Ramos (cell line): ENCODE data around the gene AP4M1.

Experiments used
- in situ Hi-C: fragments of 300-500 bp; cut with MboI; formaldehyde crosslinking; loops from one replicate; pipeline ENCODE4 v1.14.3; 2022; ENCODE audit warnings: low sequenced_read_pairs; ENCODE audit not compliant: unreplicated experiment

AP4M1 gene, protein sequence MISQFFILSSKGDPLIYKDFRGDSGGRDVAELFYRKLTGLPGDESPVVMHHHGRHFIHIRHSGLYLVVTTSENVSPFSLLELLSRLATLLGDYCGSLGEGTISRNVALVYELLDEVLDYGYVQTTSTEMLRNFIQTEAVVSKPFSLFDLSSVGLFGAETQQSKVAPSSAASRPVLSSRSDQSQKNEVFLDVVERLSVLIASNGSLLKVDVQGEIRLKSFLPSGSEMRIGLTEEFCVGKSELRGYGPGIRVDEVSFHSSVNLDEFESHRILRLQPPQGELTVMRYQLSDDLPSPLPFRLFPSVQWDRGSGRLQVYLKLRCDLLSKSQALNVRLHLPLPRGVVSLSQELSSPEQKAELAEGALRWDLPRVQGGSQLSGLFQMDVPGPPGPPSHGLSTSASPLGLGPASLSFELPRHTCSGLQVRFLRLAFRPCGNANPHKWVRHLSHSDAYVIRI

DNA sequence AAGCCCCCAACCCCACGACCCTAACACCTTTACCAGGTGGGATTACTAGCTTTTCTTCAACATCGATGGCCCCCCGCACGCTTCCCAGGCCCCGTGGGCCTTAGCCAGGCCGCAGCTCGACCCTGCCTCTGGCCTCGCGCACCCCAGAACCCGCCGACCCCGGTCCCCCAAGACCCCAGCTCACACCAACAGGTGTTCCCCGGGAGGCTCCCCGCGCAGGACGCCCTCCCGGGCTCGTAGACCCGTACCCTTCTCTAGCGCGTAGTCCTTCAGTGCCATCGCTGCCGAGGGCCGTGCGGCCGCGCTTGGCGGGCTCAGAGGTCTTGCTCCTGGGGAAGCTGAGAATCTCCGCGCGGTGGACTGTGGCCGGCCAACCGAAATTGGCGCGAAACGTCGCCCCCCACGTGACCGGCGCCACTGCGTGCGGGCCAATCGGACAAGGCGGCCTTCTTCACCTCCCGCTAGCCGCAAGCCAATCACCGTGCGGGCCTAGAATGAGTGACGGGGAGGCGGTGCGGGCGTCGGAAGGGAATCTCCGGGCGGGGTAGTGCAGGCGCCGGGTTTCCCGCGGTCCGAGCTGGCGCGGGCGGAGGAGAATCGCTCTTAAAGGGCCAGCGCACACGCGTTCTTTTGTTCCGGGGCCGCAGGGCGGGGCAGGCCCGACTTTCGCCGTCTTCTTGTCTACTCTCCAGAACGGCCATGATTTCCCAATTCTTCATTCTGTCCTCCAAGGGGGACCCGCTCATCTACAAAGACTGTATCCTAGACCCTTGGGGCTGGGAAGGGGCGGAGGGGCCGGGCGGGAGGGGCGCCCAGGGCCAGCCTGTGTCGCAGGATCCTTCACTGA, at the start of gene AP4M1, which contains the start of gene MCM7:
AP4M1 (plus strand) TSS at position 628 of the 847 bp plus-strand sequence; CDS start at position 700, 72 bp downstream.
MCM7 (minus strand) TSS at position 382 of the 847 bp plus-strand sequence; CDS start at position 279, 103 bp downstream.
- in situ Hi-C loops, result no loop called here

DNA sequence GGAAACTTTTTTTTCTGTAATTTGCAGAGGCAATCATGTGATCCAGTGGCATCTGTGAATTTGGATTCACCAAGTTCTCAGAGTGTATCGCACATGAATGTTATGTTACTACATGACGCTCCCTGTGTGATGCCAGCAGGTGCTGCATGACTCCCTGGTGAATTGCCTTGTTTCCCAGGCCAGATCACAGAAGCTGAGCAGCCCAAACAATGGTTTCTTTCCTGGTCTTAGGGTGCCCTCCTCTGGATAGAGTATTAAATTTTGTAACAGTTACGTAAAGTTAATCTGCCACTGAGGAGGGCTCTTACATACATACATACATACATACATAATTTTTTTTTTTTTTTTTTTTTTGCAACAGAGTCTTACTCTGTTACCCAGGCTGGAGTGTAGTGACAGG, 48.2 kb upstream of the AP4M1 start:
- in situ Hi-C loops, result loop anchor here (10.0 kb wide), 1 partner anchor 138 kb away; the partner anchor contains the start of gene TRIM4

DNA sequence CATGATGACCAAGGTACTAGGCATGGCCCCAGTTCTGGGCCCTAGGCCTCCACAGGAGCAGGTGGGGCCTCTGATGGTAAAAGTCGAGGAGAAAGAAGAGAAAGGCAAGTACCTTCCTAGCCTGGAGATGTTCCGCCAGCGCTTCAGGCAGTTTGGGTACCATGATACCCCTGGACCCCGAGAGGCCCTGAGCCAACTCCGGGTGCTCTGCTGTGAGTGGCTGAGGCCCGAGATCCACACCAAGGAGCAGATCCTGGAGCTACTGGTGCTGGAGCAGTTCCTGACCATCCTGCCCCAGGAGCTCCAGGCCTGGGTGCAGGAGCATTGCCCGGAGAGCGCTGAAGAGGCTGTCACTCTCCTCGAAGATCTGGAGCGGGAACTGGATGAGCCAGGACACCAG, 44.4 kb upstream of the AP4M1 start:
- in situ Hi-C loops, result loop anchor here (10.0 kb wide), 1 partner anchor 142 kb away; the partner anchor contains the start of gene TRIM4

DNA sequence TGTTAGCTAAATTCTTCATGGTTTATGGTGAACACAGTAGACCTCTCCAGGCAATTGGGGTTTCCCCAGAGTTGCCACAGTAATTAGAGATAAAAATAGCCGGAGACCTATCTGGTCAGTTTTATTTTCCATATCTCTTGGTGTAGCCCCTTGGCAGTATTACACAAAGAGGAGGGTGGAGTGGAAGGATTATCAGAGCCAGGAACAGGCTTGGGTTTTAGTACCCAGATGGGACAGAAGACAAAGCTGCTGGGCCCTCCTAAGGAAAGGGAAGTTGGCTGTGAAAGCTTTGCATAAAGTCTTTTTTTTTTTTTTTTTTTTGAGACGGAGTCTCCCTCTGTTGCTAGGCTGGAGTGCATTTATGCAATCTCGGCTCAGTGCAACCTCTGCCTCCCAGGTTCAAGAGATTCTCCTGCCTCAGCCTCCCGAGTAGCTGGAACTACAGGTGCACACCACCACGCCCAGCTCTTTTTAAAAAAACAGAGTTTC, 42.1 kb upstream of the AP4M1 start:
- in situ Hi-C loops, result loop anchor here (10.0 kb wide), 1 partner anchor 144 kb away; the partner anchor contains the start of gene TRIM4

DNA sequence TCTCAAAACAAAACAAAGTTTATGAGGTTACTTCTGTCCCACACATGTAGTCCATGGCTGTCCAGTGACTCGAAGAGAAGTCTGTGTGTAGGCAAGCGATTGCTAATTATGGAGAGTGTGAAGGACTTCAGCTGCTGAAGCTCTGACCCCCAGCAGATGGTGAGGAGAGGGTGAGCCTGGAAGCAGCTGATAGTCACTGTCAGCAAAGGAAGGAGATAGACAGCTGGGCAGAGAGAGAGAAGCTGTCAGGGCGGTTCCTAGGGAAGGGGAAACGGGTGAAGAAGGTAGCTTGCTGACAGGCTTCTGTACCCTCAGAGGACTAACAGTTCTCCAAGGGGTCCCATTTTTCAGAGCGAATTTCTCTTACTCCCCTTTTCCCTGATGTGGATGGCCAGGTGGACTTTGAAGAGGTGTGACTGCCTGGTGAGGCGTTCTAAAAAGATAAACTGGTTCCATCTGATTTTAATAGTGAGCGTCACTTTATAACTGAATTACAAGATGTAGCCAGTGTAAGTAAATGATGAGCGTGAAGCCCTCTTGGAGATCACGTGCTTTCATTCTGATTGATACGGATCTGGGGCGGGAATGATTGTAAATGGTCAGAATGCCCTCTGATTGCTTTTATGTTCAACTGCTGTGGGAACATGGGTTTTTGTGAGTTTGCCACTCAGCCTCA, 39.8 kb upstream of the AP4M1 start:
- in situ Hi-C loops, result no loop called here

DNA sequence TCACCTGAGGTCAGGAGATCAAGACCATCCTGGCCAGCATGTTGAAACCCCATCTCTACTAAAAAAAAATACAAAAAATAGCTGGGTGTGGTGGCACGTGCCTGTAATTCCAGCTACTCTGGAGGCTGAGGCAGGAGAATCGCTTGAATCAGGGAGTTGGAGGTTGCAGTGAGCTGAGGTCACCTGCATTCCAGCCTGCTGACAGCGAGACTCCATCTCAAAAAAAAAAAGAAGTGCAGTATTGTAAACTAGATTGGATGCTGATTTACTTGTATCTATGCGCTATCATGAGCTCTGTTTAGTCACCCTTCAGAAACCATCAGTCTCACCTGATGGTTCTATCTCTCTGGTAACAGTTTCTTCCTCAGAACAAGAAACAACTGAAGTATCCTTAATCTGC, 38.1 kb upstream of the AP4M1 start:
- in situ Hi-C loops, result no loop called here

DNA sequence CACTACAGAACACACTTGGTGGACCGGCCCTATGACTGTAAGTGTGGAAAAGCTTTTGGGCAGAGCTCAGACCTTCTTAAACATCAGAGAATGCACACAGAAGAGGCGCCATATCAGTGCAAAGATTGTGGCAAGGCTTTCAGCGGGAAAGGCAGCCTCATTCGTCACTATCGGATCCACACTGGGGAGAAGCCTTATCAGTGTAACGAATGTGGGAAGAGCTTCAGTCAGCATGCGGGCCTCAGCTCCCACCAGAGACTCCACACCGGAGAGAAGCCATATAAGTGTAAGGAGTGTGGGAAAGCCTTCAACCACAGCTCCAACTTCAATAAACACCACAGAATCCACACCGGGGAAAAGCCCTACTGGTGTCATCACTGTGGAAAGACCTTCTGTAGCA, 37.3 kb upstream of the AP4M1 start:
- in situ Hi-C loops, result no loop called here

DNA sequence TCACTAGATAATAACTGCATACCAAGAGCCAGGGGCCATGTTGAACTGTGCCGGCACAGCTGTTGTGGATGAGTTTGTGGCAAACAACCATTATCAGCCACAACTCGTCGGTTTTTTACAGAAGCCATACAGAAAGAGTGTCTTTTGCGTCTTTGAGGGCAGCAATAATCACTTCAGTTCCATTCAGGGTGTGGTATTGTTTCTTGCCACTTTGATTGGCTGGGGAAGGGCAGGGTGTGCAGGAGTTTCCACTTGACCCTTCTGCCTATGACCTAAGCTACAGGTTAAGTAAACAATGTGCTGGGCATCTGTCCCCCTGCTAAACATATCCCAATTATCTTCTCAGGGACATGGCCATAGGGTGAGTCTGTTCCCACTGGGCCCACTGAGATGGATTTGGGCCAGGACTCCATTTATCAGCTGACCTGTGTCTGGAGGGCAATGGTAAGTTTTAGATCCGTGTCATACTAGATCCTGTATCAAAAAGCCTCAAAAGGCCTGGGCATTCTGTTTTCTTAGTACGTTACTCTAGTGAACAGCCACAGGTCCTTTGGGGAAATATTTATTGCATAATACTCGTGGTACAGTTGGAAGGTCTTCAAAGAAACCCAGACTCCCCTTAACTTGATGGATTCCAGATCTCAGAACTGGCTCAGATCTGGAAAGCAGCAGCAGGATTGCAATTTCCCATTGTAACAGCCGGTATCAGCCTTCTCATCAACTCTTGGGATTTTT, 35.8 kb upstream of the AP4M1 start:
- in situ Hi-C loops, result no loop called here

DNA sequence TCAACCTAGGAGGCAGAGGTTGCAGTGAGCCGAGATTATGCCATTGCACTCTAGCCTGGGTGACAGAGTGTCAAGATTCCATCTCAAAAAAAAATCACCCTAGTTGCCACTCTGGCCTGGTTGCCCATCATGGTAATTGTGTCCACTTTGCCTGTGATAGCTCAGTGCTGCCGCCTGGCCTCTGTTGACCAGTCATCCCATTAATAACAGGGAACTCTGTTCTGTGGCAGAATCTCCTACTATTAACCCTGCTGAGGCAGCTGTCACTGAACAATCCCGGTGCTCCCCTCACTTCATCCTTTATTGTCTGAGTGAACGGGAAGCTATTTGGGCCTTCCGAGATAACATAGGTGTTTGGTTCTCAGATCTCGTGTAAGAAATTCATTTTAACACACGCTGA, 34.5 kb upstream of the AP4M1 start:
- in situ Hi-C loops, result no loop called here

DNA sequence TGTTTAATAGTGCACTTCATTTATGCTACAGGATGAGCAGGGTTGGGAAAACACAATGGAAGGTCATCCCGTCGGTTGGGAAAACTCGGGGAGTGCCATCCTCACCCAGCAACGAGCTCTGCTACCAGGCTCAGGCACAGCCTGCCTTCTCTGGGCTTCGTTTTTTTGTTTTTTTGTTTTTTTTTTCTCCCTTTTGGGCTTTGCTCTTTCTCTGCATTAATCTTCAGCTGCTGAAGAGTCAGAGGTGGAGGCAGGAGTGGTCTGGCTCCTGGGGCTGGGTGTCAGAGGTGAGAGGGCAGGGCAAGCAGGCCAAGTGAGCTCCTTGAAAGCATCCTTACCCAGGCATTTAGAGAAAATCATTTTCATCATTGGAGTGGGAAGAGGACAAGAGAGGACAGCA, 31.5 kb upstream of the AP4M1 start:
- in situ Hi-C loops, result no loop called here

DNA sequence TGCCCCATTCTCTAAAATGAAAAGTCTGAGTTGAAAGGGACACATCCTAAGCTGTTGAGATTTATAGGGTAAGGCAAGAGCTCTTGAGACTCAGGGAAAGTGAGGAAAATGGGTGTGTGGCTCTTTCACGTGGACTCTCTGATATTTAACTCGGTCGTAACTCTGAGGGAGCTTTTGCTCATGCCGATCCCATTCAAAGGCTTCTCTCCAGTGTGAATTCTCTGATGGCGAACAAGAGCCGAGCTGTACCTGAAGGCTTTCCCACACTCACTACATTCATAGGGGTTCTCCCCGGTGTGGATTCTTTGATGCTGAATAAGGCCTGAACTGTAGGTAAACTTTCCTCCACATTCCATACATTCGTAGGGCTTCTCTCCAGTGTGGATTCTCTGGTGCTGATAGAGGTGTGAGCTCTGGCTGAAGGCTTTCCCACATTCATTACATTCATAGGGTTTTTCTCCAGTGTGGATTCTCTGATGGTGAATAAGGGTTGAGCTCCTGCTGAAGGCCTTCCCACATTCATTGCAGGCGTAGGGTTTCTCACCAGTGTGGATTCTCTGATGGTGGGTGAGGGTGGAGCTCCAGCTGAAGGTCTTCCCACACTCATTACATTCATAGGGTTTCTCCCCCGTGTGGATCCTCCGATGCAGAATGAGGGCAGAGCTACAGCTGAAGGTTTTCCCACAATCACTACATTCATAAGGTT, 30.3 kb upstream of the AP4M1 start:
- in situ Hi-C loops, result no loop called here

DNA sequence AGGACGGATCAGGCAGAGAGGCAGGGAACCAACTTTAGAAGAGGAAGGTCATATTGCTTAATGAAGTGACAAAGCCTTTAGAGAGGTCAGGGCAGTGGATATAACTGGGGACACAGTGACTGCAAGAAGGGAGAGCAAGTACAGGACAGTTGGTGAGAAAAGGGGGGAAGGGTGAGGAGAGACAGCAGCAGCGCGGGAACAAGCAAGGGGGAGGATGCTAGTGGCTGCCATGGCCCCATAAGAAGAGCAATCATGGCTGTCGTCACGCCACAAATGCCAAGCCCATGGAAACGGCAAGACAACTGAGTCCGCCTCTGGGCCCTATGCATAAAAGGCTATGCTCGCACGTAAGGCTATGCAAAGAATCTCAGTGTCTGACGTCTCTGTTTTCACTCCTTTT, 29.0 kb upstream of the AP4M1 start:
- in situ Hi-C loops, result no loop called here

DNA sequence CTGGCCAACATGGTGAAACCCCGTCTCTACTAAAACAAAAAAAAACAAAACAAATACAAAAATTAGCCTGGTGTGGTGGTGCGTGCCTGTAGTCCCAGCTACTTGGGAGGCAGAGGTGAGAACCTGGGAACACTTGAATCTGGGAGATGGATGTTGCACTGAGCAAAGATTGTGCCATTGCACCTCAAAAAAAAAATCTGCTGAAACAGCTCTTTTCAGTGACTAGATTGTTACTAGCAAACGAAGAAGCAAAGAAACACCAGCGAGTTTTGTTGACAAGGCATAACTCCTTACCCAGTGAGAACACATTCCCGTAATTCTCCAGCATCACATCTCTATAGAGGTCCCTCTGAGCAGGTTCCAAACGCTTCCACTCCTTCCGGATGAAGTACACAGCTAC, 26.6 kb upstream of the AP4M1 start:
- in situ Hi-C loops, result no loop called here

DNA sequence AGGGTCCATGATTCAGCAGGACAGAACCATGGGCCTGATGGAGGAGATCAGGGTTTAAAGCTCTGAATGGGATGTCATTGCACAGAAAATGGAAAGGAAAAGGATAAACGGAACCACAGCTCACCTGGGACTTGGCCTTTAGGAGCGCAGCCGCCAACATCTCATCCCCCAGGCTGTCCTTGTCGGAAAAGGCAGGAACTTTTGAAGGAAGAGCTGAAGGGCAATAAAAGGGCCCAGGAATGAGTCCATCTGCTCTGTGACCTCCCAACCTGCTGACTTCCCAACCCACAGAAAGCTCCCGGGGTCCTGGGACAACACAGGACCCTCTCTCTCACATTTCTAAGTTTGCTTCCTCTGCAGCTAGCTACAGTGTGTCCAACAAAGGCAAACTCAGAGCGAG, 26.0 kb upstream of the AP4M1 start:
- in situ Hi-C loops, result no loop called here

DNA sequence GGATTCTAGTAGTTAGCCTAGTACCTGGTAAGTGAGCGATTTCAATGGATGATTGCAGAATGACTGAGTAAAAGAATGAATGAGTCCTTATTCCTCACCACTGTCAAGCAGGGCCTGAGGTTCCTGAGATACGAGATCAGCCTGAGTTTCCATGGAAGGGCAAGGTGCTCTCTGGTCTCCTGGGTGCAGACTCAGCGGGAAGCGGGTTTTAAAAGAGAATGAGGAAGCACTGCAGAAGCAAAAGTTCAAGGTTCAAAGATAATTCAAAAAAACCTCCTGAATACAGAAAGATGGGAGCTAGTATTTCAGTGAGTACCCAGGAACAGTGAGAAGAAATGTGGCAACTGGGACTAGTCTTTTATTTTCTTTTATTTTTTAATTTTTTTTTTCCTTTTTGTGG, 24.2 kb upstream of the AP4M1 start:
- in situ Hi-C loops, result no loop called here

DNA sequence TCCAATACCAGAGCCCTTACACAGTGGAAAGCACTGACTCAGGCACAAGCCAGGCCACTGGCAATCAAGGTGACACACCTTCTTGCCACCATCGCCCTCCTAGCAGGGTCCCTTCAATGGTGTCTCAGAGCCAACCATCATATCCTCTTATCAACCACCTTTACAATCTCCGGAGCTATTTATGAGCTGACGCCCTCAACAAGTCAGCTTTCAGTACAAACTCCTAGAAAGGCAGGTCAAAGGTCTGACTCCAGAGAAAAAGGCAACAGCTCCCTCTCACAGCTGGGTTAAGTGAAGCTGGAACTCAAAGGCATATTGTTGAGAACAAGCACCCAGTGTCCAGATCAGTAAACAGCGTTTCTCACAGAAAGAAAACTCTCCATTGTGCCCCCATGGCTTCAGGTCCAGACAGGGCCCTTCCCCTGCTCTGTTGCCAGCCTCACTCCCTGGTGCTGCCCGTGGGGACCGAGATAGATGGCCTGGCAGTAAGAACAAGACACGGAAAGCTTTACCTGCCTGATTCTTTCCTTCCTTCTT, 22.4 kb upstream of the AP4M1 start:
- in situ Hi-C loops, result no loop called here

DNA sequence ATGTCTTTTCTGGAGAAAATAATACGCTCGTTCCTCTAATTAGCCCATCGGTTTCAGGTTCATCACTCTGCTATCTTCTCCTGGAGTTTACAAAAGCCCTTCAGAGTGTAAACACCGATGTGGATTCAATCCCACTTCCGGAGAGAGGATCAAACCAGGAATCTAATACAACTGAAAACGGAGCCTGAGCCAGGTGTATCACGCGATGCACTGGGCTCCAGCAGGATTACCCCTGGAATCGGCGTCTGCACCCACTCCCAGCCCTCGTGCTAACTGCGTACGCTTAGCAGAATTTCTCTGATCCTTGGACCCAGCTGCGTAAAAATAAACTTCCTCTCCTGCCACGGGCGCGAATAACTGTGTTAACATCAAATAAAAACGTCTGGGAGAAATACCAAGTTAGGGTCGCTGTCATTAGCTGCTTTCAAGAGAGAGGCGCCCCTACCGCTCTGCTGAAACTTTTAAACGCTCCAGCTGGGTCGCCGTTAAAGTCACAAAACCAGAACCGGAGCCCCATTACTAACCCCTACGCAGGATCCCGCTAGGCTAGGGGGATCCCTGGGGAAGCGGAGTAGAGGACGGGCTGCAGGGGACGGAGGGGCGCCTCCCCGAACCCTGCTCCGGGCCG, 20.4 kb upstream of the AP4M1 start:
- in situ Hi-C loops, result no loop called here

DNA sequence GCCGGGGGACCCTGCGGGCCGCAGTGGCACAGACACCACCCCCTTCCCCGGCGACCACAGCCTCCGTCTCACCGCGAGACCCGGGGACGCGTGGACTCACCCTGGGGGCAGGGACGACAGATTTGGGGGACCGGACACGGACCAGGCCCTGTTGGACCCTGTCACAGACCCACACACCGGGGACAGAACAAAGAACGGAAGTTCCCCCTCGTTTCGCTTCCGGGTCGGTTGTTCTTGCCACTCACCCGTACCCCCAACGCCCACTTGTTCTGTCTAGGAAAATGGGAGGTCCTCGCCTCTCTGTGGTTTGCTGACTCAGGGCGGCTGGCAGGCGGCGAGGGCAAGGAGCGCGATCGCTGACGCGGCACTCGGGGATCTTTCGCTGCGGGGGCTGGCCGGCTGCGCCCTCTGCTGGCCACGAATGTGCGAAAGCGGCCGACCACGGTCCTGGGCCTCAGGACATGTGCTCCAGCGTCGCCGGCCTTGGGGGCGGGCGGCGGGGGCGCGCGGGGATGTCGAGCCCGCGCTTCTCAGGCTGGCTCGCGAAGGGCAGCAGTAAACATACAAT, 19.8 kb upstream of the AP4M1 start, which contains the start of gene ZNF3:
ZNF3 (minus strand) TSS at position 189 of the 568 bp plus-strand sequence. CDS start 4,366 bp downstream, outside the sequence.
- in situ Hi-C loops, result no loop called here
